GM23338 (cell line): ENCODE results near the gene SCN4B. TPM values are rescaled to one million over a fixed set of nuclear protein-coding genes. Genes with fewer than 3 reads are reported as not detected.

Experiments
- ATAC-seq: fragments of 200-7000 bp; cut with Tn5 transposase; 3 replicates; pipeline ENCODE4 v1.9.1; 2020
- DNase-seq: peaks from one replicate; pipeline ENCODE4 v3.0.0-alpha.2; 2015; ENCODE audit warnings: low spot score
- H2AFZ ChIP-seq: fragments of 200-600 bp; sonication (generic); 2 replicates; pipeline ENCODE4 v1.8.0; 2016; ENCODE audit warnings: antibody characterized with exemption, mild to moderate bottlenecking, moderate library complexity
- H3F3A ChIP-seq: fragments of 200-600 bp; sonication (generic); replicated peaks from 2 replicates; pipeline ENCODE4 v1.8.0; 2017; ENCODE audit warnings: antibody characterized with exemption, mixed run types, low read depth
- H3K27ac ChIP-seq: fragments of 200-600 bp; sonication (generic); 2 replicates; pipeline ENCODE4 v1.6.1; 2016; ENCODE audit warnings: low read depth
- H3K27me3 ChIP-seq: fragments of 200-600 bp; sonication (generic); 2 replicates; pipeline ENCODE4 v1.8.0; 2016; ENCODE audit warnings: mild to moderate bottlenecking, mixed run types, moderate library complexity; ENCODE audit not compliant: insufficient read depth
- H3K36me3 ChIP-seq: fragments of 200-600 bp; sonication (generic); 2 replicates; pipeline ENCODE4 v1.8.0; 2016; ENCODE audit warnings: mild to moderate bottlenecking; ENCODE audit not compliant: insufficient read depth
- H3K4me1 ChIP-seq: fragments of 200-600 bp; sonication (generic); 2 replicates; pipeline ENCODE4 v1.8.0; 2016; ENCODE audit warnings: mild to moderate bottlenecking, moderate library complexity; ENCODE audit not compliant: insufficient read depth
- H3K4me2 ChIP-seq: fragments of 200-600 bp; sonication (generic); 2 replicates; pipeline ENCODE4 v1.7.1; 2017; ENCODE audit warnings: mixed run types
- H3K4me3 ChIP-seq: fragments of 200-600 bp; sonication (generic); 2 replicates; pipeline ENCODE4 v1.6.1; 2016; ENCODE audit warnings: mixed run types
- H3K79me2 ChIP-seq: fragments of 200-600 bp; sonication (generic); replicated peaks from 2 replicates; pipeline ENCODE4 v1.8.0; 2017; ENCODE audit warnings: mild to moderate bottlenecking; ENCODE audit not compliant: insufficient read depth
- H3K9me2 ChIP-seq: fragments of 200-600 bp; sonication (generic); 2 replicates; pipeline ENCODE4 v1.8.0; 2017; ENCODE audit not compliant: insufficient read depth
- H4K20me1 ChIP-seq: fragments of 200-600 bp; sonication (generic); replicated peaks from 2 replicates; pipeline ENCODE4 v1.8.0; 2017; ENCODE audit warnings: mild to moderate bottlenecking; ENCODE audit not compliant: insufficient read depth
- H3K27ac Mint-ChIP-seq: 2 replicates; pipeline ENCODE4 v1.8.0; 2020; ENCODE audit warnings: inconsistent platforms, mild to moderate bottlenecking, moderate library complexity, mixed read lengths
- H3K27me3 Mint-ChIP-seq: 3 replicates; pipeline ENCODE4 v1.8.0; 2022; ENCODE audit warnings: low read depth, mild to moderate bottlenecking, moderate library complexity, mixed read lengths, inconsistent platforms; ENCODE audit not compliant: insufficient read depth, poor library complexity
- H3K36me3 Mint-ChIP-seq: 3 replicates; pipeline ENCODE4 v1.8.0; 2021; ENCODE audit warnings: low read depth, mild to moderate bottlenecking, inconsistent platforms, moderate library complexity, mixed read lengths
- H3K4me1 Mint-ChIP-seq: 3 replicates; pipeline ENCODE4 v1.8.0; 2020; ENCODE audit warnings: mild to moderate bottlenecking, inconsistent platforms, mixed read lengths
- H3K4me3 Mint-ChIP-seq: 3 replicates; pipeline ENCODE4 v1.8.0; 2021; ENCODE audit warnings: moderate library complexity, mild to moderate bottlenecking, inconsistent platforms, mixed read lengths
- H3K9me3 Mint-ChIP-seq: 3 replicates; pipeline ENCODE4 v1.8.0; 2020; ENCODE audit warnings: moderate library complexity, mild to moderate bottlenecking, inconsistent platforms, mixed read lengths
- CREB1 ChIP-seq: fragments of 250-450 bp; sonication (Bioruptor Pico); IDR thresholded peaks from 2 replicates; pipeline ENCODE4 v1.5.0; 2020; ENCODE audit warnings: low read depth, mild to moderate bottlenecking, moderate library complexity
- CTCF ChIP-seq, 2 experiments: fragments of 200-600 bp in 1 of 2; sonication (generic) in 1 of 2; conservative IDR thresholded peaks; 2 replicates each; pipeline versions ENCODE4 v1.5.1 to v1.6.1; 2016 to 2017; ENCODE audit warnings: antibody characterized with exemption in 2 of 2, low read depth in 2 of 2, mild to moderate bottlenecking in 2 of 2, moderate library complexity in 1 of 2
- ETS1 ChIP-seq: IDR thresholded peaks from 2 replicates; pipeline ENCODE4 v1.6.1; 2016; ENCODE audit warnings: antibody characterized with exemption
- EZH2 ChIP-seq: fragments of 200-600 bp; sonication (generic); IDR thresholded peaks from one replicate; pipeline ENCODE4 v1.8.0; 2017; ENCODE audit warnings: antibody characterized with exemption, mild to moderate bottlenecking, low read depth; ENCODE audit not compliant: unreplicated experiment
- EZH2phosphoT487 ChIP-seq: fragments of 200-600 bp; sonication (generic); IDR thresholded peaks from one replicate; pipeline ENCODE4 v1.8.1; 2018; ENCODE audit warnings: antibody characterized with exemption; ENCODE audit not compliant: unreplicated experiment
- NANOG ChIP-seq: IDR thresholded peaks from 2 replicates; pipeline ENCODE4 v1.6.1; 2016; ENCODE audit warnings: antibody characterized with exemption, borderline replicate concordance
- STAT1 ChIP-seq: IDR thresholded peaks from one replicate; pipeline ENCODE4 v1.6.1; 2016; ENCODE audit warnings: antibody characterized with exemption; ENCODE audit not compliant: unreplicated experiment
- ZNF114 ChIP-seq: fragments of 250-450 bp; sonication (Bioruptor Pico); IDR thresholded peaks from 2 replicates; pipeline ENCODE4 v1.5.0; 2020; ENCODE audit warnings: mild to moderate bottlenecking, moderate library complexity
- ZNF331 ChIP-seq: fragments of 250-450 bp; sonication (Bioruptor Pico); IDR thresholded peaks from 2 replicates; pipeline ENCODE4 v1.5.0; 2020; ENCODE audit warnings: low read depth, mild to moderate bottlenecking, moderate library complexity
- ZNF462 ChIP-seq: fragments of 250-450 bp; sonication (Bioruptor Pico); IDR thresholded peaks from 2 replicates; pipeline ENCODE4 v1.5.0; 2020; ENCODE audit warnings: mild to moderate bottlenecking, moderate library complexity
- polyA plus RNA-seq: library from polyadenylated mRNA; unstranded; fragments of >200 nt; fragmentation: Nextera tagmentation; extraction: Ambion mirVana; gene quantifications from 2 replicates; pipeline ENCODE4 v1.2.1, GENCODE V29; 2016
- total RNA-seq: library from RNA; depleted of rRNA; stranded (reverse); fragments of >200 nt; shearing (Covaris generic); gene quantifications from 2 replicates; pipeline ENCODE4 v1.2.3, GENCODE V29; 2014
- TF ChIP-seq, protein P1 (sequence below): IDR thresholded peaks from one replicate; pipeline ENCODE4 v1.6.1; 2018; ENCODE audit warnings: antibody characterized with exemption; ENCODE audit not compliant: unreplicated experiment

SCN4B gene
- total and polyA plus RNA-seq, 2 experiments from 2014 or later: 0.45 to 3.0 TPM

GRCh38 chr11:118162846-118163245 lies 10.2 kb upstream of the SCN4B start:
- Mint-ChIP-seq H3K9me3 (no peaks in the 10 kb centered on the region), H3K4me1 (peaks cover 14% of the 10 kb centered on the region), H3K27ac (no peak overlapping the region), H3K36me3 (no peaks in the 10 kb centered on the region), H3K27me3 (peaks cover 14% of the 10 kb centered on the region), H3K4me3 (no peak overlapping the region)
- Histone ChIP-seq H2AFZ (no peak overlapping the region), H4K20me1 (no peaks in the 10 kb centered on the region), H3K4me1 (peaks cover 6% of the 10 kb centered on the region), H3K79me2 (no peaks in the 10 kb centered on the region), H3K9me2 (no peaks in the 10 kb centered on the region), H3F3A (no peaks in the 10 kb centered on the region), H3K27me3 (peaks cover 35% of the 10 kb centered on the region), H3K4me2 (no peak overlapping the region), H3K27ac (no peak overlapping the region), H3K36me3 (no peaks in the 10 kb centered on the region), H3K4me3 (no peak overlapping the region)
- DNase-seq (no peak), ATAC-seq (no peak)
- no peak for TF ChIP-seq CREB1 (CRISPR knock-in tag)
- no peak for TF ChIP-seq EZH2phosphoT487
- no peak for TF ChIP-seq ETS1
- no peak for TF ChIP-seq ZNF114 (CRISPR knock-in tag)
- no peak for TF ChIP-seq NANOG
- TF ChIP-seq ZNF462 (CRISPR knock-in tag): no peak
- no peak for TF ChIP-seq ZNF331 (CRISPR knock-in tag)
- TF ChIP-seq CTCF (conservative IDR thresholded peaks at IDR 0.05; ENCODE audit: low read depth in 2 of 2): no peak
- no peak for TF ChIP-seq EZH2
- TF ChIP-seq, protein P1, sequence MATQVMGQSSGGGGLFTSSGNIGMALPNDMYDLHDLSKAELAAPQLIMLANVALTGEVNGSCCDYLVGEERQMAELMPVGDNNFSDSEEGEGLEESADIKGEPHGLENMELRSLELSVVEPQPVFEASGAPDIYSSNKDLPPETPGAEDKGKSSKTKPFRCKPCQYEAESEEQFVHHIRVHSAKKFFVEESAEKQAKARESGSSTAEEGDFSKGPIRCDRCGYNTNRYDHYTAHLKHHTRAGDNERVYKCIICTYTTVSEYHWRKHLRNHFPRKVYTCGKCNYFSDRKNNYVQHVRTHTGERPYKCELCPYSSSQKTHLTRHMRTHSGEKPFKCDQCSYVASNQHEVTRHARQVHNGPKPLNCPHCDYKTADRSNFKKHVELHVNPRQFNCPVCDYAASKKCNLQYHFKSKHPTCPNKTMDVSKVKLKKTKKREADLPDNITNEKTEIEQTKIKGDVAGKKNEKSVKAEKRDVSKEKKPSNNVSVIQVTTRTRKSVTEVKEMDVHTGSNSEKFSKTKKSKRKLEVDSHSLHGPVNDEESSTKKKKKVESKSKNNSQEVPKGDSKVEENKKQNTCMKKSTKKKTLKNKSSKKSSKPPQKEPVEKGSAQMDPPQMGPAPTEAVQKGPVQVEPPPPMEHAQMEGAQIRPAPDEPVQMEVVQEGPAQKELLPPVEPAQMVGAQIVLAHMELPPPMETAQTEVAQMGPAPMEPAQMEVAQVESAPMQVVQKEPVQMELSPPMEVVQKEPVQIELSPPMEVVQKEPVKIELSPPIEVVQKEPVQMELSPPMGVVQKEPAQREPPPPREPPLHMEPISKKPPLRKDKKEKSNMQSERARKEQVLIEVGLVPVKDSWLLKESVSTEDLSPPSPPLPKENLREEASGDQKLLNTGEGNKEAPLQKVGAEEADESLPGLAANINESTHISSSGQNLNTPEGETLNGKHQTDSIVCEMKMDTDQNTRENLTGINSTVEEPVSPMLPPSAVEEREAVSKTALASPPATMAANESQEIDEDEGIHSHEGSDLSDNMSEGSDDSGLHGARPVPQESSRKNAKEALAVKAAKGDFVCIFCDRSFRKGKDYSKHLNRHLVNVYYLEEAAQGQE: no peak
- TF ChIP-seq STAT1: no peak
